HEK293 (cell line): Measurements from ENCODE around the gene PRELID1.

Experiments used
- KLF1 ChIP-seq: fragments of 450-650 bp; formaldehyde crosslinking; IDR thresholded peaks from 2 replicates; pipeline ENCODE4 v1.5.1; 2016; ENCODE audit warnings: missing biosample characterization, missing genetic modification characterization
- SP3 ChIP-seq: fragments of 450-650 bp; formaldehyde crosslinking; IDR thresholded peaks from 2 replicates; pipeline ENCODE4 v1.5.1; 2016; ENCODE audit warnings: missing biosample characterization, missing genetic modification characterization
- ZBTB21 ChIP-seq: fragments of 450-650 bp; formaldehyde crosslinking; IDR thresholded peaks from 2 replicates; pipeline ENCODE4 v1.5.1; 2017; ENCODE audit warnings: missing biosample characterization, missing genetic modification characterization
- ZFP41 ChIP-seq: fragments of 450-650 bp; formaldehyde crosslinking; IDR thresholded peaks from 2 replicates; pipeline ENCODE4 v1.5.1; 2016; ENCODE audit warnings: missing biosample characterization, missing genetic modification characterization, borderline replicate concordance
- ZNF121 ChIP-seq: fragments of 450-650 bp; formaldehyde crosslinking; IDR thresholded peaks from 2 replicates; pipeline ENCODE4 v1.5.1; 2016; ENCODE audit warnings: missing biosample characterization, missing genetic modification characterization
- ZNF248 ChIP-seq: fragments of 450-650 bp; formaldehyde crosslinking; IDR thresholded peaks from 2 replicates; pipeline ENCODE4 v1.5.1; 2017; ENCODE audit warnings: missing biosample characterization, missing genetic modification characterization
- ZNF416 ChIP-seq: fragments of 450-650 bp; formaldehyde crosslinking; IDR thresholded peaks from 2 replicates; pipeline ENCODE4 v1.5.1; 2016; ENCODE audit warnings: missing biosample characterization, missing genetic modification characterization
- ZNF501 ChIP-seq: fragments of 450-650 bp; formaldehyde crosslinking; IDR thresholded peaks from 2 replicates; pipeline ENCODE4 v1.5.1; 2016; ENCODE audit warnings: missing biosample characterization, missing genetic modification characterization
- ZNF660 ChIP-seq: fragments of 450-650 bp; IDR thresholded peaks from 2 replicates; pipeline ENCODE4 v1.5.1; 2018; ENCODE audit warnings: missing biosample characterization, mild to moderate bottlenecking, missing genetic modification characterization
- ZNF776 ChIP-seq: fragments of 450-650 bp; formaldehyde crosslinking; IDR thresholded peaks from 2 replicates; pipeline ENCODE4 v1.5.0; 2017; ENCODE audit warnings: missing biosample characterization, missing genetic modification characterization, borderline replicate concordance
- TF ChIP-seq, protein P1 (sequence below): fragments of 450-650 bp; formaldehyde crosslinking; IDR thresholded peaks from 2 replicates; pipeline ENCODE4 v1.5.1; 2016; ENCODE audit warnings: missing biosample characterization, missing genetic modification characterization
- TF ChIP-seq, protein P2 (sequence below): sonication (generic); formaldehyde crosslinking; IDR thresholded peaks from 2 replicates; pipeline ENCODE4 v1.8.1; 2022; ENCODE audit warnings: mild to moderate bottlenecking, moderate library complexity, missing genetic modification reagents

DNA sequence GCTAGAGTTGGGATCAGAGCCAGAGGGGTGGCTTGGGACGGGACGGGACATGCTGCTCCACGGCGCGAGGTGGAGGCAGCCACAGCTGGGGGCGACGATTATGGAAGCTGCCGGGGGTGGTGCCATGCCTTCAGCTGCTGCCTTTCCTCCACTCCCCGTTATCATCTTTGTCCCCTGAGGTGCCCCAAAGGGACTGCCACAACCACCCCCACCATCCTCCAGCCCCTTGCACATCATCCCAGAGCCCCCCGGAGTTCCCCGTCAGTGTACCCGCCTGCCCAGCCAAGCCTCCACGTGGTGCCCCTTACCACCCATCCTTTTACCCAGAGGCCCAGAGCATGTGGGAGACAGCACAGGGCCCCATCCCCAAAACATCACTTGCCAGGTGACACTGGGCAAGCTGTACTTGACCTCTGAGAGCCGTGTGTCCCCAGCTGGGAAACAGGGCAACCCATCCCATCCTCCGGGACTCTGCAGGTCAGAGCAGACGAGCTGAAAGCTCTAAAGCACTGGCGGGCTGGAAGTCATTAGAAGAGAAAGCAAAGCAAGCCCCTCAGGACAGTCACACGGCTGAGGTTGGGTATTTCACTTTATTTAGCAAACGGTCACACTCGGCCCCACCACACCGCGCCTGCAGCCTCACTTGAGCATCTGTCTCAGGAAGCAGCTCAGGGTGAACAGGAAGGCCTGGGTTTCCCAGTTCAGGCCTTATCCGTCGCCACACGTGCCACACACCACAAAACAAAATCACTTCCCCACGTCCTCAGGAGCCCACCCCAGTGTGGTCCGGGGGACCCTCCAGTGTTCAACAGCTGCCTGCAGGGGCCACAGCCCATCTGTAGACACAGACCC lies 27.6 kb downstream of the PRELID1 start:
- TF ChIP-seq KLF1 (tag by site-specific recombination) (no peak), ZNF416 (tag by site-specific recombination) (no peak), ZFP41 (no peak), SP3 (no peak), ZNF121 (tag by site-specific recombination) (no peak), ZBTB21 (tag by site-specific recombination) (no peak), ZNF501 (tag by site-specific recombination) (no peak), ZNF660 (no peak), ZNF248 (tag by site-specific recombination) (no peak), ZNF776 (tag by site-specific recombination) (no peak)
- TF ChIP-seq, protein P1, sequence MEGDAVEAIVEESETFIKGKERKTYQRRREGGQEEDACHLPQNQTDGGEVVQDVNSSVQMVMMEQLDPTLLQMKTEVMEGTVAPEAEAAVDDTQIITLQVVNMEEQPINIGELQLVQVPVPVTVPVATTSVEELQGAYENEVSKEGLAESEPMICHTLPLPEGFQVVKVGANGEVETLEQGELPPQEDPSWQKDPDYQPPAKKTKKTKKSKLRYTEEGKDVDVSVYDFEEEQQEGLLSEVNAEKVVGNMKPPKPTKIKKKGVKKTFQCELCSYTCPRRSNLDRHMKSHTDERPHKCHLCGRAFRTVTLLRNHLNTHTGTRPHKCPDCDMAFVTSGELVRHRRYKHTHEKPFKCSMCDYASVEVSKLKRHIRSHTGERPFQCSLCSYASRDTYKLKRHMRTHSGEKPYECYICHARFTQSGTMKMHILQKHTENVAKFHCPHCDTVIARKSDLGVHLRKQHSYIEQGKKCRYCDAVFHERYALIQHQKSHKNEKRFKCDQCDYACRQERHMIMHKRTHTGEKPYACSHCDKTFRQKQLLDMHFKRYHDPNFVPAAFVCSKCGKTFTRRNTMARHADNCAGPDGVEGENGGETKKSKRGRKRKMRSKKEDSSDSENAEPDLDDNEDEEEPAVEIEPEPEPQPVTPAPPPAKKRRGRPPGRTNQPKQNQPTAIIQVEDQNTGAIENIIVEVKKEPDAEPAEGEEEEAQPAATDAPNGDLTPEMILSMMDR (tag by site-specific recombination), result no peak
- TF ChIP-seq, protein P2, sequence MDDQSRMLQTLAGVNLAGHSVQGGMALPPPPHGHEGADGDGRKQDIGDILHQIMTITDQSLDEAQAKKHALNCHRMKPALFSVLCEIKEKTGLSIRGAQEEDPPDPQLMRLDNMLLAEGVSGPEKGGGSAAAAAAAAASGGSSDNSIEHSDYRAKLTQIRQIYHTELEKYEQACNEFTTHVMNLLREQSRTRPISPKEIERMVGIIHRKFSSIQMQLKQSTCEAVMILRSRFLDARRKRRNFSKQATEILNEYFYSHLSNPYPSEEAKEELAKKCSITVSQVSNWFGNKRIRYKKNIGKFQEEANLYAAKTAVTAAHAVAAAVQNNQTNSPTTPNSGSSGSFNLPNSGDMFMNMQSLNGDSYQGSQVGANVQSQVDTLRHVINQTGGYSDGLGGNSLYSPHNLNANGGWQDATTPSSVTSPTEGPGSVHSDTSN (CRISPR knock-in tag), result no peak
